A673 (cell line): ENCODE measurements around the gene DIP2B.

Experiments
- CTCF ChIP-seq: fragments of 300-800, 200-600 bp; sonication (generic); conservative IDR thresholded peaks from 2 replicates; pipeline ENCODE4 v1.5.1; 2017; ENCODE audit warnings: low read depth, mild to moderate bottlenecking, antibody characterized with exemption, low read length, moderate library complexity, mixed read lengths
- EZH2 ChIP-seq: fragments of 200-600 bp; sonication (generic); IDR thresholded peaks from 2 replicates; pipeline ENCODE4 v1.6.1; 2017; ENCODE audit warnings: borderline replicate concordance, low read depth, mild to moderate bottlenecking, mixed read lengths, antibody characterized with exemption, low read length; ENCODE audit not compliant: poor library complexity, severe bottlenecking

GRCh38 chr12:50635364-50635763 lies 130.6 kb downstream of the DIP2B start:
- TF ChIP-seq CTCF (no peak), EZH2 (no peak)
